ENCODE results near the gene ZKSCAN4.

The ZKSCAN4 gene

DNA sequence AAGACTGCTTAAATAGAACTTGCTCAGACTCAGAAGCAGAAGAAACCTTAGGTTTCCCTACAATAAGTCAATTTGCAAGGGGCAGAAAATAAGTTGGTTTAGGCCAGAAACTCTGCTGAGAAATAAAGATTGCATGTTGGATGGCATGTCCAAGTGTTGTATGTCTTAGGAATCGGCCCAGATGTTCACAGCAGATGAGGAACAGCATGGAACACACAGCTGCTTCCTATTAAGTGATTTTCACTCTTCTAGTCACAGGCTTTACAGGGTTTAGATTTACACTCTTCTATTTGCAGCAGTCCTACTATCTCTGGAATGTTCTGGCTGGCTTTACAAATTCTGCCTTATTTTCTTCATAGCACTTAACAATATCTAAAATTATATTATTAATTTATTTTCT, 3.2 kb downstream of the ZKSCAN4 start:
- no peak overlapping the region for H3K27ac ChIP-seq
- no peak for TF ChIP-seq CTCF (conservative IDR thresholded peaks at IDR 0.05)

- no peak for TF ChIP-seq CTCF (conservative IDR thresholded peaks at IDR 0.05)
- H3K27ac ChIP-seq = no peak overlapping the region
Observed at GRCh38 chr6:28245206-28245941, 6.7 kb downstream of the ZKSCAN4 start.

DNA sequence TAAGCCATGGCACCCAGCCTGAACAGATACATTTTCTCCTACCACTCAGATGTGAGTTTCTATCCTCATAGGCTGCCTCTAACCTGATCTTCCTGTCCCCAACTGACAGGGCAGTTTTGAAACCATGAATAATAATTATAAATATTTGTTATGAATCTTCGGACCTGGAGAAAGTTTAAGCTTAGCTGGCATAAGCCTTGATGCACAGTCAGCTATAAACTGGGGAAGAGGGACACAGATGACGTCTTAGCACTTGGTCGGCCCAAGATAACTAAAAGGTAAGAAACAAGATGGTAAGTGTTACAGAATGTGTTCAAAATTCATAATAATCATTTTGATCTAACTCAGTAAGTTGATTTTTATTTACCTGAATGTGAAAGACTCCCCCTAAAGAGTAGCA, 8.1 kb downstream of the ZKSCAN4 start:
- no peak for TF ChIP-seq CTCF (conservative IDR thresholded peaks at IDR 0.05)

DNA sequence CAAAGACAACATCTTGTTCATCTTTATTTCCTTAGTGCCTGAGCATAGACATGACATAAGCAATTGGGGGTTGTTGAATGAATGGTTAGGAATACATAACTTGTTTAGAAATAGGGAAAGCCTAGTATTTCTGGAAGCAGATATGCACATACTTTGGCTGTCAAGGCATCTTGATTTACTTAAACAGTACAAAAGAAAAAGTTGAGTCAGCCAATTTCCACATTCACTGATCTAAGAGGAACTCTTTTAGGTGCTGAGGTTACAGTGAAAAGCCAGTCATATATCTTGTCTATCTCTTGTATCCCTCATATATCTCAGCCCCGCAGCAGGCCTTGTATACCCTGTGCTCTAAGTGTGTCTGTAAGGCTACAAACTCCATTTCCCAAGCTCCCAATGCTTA, 11.6 kb downstream of the ZKSCAN4 start:
- no peak overlapping the region for H3K27ac ChIP-seq
- no peak for TF ChIP-seq CTCF (conservative IDR thresholded peaks at IDR 0.05)

More for the DNA sequence above, 8.1 kb downstream of the ZKSCAN4 start:
- no peak overlapping the region for H3K27ac ChIP-seq

DNA sequence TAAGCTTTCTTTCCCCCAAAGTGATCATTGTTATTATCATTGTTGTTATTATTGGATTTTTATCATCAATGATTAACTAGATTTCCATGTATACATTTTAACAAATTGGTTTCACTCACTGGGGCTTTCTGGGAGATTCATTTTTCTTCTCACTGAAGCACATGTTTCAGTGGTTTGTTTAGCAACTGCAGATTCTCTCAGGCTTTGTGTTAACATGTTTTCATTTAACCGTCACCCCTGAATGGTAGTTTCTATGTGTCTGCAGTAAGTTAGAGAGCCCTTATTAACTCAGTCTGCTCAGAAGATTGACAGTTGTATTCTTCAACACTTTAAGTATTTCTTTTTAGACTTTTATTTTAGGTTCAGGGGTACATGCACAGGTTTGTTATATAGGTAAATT, 12.4 kb downstream of the ZKSCAN4 start:
- no peak for TF ChIP-seq CTCF (conservative IDR thresholded peaks at IDR 0.05)
- H3K27ac ChIP-seq = no peak overlapping the region

DNA sequence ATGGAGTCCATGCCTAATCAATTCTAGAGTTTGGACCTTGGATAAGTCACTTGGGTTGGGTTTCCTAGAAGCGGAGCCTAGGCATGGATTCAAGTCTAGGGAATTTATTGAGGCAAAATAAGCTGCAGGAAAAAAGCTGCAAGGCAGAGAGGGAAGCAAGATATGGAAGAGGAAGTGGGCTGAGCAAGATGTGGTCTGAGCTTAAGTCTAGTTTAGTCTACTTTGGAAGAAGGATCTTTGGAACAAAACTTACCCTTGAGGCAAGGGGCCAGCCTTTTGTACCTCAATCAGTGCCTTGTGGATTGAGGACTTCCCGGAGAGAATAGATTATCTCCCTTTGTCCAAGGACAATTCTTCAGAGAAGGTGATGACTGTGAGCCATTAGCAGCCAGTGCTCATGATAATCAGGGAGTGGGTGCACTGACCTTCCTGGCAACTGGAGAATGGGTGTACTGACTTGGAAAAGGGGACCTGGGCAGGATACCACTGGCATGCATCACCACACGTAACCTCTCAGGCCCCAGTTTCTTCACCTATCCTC, 16.1 kb downstream of the ZKSCAN4 start:
- no peak overlapping the region for H3K27ac ChIP-seq
- TF ChIP-seq CTCF (conservative IDR thresholded peaks at IDR 0.05) = no peak

DNA sequence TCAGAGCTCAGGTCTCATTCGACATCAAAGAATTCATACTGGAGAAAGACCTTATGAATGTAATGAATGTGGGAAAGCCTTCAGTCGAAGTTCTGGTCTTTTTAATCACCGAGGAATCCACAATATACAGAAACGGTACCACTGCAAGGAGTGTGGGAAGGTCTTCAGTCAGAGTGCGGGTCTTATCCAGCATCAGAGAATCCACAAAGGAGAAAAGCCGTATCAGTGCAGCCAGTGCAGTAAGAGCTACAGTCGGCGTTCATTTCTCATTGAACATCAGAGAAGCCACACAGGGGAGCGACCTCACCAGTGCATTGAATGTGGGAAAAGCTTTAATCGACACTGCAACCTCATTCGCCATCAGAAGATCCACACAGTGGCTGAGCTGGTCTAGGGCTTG, 19.3 kb downstream of the ZKSCAN4 start:
- H3K27ac ChIP-seq = no peak overlapping the region
- no peak for TF ChIP-seq CTCF (conservative IDR thresholded peaks at IDR 0.05)

Data from VCaP (cell line).